ENCODE results near the gene ZBTB20.
A peak's percentile ranks its signal among the peaks of the same experiment; 100 is the strongest.

Gene ZBTB20

DNA sequence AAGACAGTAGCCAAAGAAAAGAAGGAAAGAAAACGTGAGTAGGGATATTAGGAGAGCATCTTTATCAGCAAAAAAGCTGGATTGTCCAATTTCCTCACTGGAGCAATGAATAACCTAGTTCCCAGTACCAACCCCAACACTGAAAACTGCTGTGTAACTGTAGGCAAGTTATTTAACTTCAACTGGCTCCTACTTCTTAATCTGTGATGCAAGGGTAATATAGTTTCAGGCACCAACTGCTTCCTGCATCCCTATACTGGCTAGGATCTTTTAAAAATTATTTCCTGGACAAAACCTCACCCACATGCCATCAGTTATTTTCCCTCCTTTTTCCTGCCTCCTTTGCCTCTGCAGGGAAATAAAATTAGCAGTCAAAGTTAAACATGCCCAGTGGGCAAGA, 59.6 kb downstream of the ZBTB20 start:
- no peak for FAIRE-seq
- no peak for DNase-seq (ENCODE audit: insufficient read length, low spot score)
- TF ChIP-seq, protein P1, sequence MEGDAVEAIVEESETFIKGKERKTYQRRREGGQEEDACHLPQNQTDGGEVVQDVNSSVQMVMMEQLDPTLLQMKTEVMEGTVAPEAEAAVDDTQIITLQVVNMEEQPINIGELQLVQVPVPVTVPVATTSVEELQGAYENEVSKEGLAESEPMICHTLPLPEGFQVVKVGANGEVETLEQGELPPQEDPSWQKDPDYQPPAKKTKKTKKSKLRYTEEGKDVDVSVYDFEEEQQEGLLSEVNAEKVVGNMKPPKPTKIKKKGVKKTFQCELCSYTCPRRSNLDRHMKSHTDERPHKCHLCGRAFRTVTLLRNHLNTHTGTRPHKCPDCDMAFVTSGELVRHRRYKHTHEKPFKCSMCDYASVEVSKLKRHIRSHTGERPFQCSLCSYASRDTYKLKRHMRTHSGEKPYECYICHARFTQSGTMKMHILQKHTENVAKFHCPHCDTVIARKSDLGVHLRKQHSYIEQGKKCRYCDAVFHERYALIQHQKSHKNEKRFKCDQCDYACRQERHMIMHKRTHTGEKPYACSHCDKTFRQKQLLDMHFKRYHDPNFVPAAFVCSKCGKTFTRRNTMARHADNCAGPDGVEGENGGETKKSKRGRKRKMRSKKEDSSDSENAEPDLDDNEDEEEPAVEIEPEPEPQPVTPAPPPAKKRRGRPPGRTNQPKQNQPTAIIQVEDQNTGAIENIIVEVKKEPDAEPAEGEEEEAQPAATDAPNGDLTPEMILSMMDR (IDR thresholded peaks at IDR 0.05; ENCODE audit: insufficient read depth, missing control alignments), result no peak

DNA sequence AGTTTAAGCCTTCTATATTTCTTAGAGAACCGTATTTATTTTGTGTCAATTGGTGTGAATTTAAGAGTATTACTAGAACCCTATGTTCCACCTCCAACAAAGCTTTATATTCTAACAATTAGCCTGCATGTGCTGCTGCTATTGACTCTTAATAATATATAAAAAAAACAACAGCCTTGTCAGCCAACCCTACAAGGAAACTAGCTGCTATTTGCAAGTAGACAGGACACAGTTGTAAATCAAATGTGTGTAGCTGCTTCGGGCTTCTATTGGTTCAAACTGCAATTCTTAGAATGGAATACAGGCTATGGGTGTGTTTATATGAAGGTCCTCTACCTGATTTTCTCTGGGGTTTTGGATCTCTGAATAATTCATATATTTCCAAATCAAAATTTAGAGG, 60.7 kb downstream of the ZBTB20 start:
- FAIRE-seq, result no peak
- TF ChIP-seq, protein P1 (IDR thresholded peaks at IDR 0.05; ENCODE audit: insufficient read depth, missing control alignments), result no peak
- DNase-seq (ENCODE audit: insufficient read length, low spot score), result no peak

DNA sequence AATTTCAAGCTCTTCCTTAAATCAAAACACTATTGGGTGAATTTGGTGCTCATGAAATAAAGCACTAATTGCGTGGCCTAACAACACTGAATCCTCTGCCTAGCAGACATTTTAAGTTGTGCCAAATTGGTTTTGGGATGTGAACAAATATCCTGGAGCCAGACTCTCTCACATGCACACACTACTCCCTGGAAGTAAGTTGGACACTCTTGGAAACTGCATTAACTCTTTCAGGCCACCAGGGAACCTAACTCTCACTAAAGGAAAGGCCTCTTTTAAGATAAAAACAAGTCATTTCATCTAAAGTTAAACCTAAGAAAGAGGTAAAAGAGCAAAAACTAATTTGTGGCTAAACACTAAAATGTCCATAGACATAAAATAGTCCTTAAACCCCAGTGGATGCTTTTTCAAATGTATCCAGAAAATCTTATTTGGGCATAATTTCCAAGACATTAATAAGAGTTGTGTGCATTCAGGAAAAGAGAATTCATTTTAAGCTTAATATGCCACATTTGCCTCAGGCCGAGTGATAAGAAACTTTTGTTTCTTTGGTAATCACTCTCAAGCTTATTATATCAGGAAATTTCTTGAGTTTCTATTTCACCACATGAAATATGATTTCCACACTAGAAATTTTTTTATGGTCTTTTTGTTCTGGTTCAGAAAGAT, 61.8 kb downstream of the ZBTB20 start:
- TF ChIP-seq, protein P1 (IDR thresholded peaks at IDR 0.05; ENCODE audit: insufficient read depth, missing control alignments), result no peak
- DNase-seq (ENCODE audit: insufficient read length, low spot score) (no peak), FAIRE-seq (no peak)

DNA sequence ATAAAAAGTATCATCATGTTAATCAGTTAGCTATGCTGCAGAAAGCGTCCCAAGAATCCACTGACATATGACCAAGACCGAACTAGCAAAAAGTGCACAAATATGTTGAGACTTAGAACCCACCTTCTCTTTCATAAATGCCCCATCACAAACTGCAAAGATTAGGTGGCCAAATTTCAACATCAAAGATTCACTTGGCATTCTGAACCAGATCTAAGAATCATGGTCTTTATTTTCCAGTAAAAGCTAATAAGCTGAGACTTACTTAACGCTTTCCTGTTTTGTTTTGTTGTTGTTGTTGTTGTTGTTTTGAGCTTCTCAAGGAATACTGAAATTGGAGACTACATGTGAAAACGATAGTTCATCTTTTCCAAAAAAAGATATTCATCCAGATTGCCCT, 62.4 kb downstream of the ZBTB20 start:
- TF ChIP-seq, protein P1 (IDR thresholded peaks at IDR 0.05; ENCODE audit: insufficient read depth, missing control alignments), result no peak
- DNase-seq (ENCODE audit: insufficient read length, low spot score) (no peak), FAIRE-seq (peak; percentile 41)

DNA sequence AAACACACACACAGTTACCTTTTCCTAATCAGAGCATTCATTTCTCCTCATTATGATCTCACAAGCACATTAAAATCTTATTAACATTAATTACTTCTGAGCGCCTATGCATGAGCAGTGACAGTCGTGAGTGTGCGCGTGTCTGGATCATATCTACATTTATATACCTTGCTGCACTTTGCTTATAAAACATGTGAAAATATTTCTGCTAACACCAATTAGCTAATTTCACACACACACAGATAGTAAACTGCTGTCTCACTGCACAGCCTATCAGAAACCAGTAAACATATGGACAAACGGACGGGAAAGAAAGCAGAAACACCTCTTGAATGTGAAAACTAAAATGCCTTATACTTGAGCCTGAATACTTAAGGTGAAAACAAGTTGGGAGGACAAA, 64.8 kb downstream of the ZBTB20 start:
- TF ChIP-seq, protein P1 (IDR thresholded peaks at IDR 0.05; ENCODE audit: insufficient read depth, missing control alignments), result no peak
- DNase-seq (ENCODE audit: insufficient read length, low spot score) (no peak), FAIRE-seq (no peak)

DNA sequence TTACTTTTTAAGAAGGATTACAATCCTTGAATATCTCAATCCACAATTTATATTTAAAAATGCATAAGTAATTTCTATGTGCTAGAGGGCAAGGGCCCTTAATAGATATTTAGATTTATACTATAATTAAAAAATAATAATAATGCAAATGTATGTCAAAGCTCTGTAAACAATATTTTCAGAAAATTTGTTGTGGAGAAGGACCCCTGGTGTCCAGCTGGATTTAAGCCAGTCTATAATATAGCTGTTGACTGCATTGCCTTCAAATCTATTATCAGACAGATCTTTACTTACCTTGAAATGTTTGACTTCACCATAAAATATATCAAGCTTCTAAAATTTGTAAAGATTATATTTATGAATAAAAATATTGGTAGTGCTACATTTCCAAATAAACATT, 65.6 kb downstream of the ZBTB20 start:
- DNase-seq (ENCODE audit: insufficient read length, low spot score) (no peak), FAIRE-seq (no peak)
- TF ChIP-seq, protein P1 (IDR thresholded peaks at IDR 0.05; ENCODE audit: insufficient read depth, missing control alignments), result no peak

DNA sequence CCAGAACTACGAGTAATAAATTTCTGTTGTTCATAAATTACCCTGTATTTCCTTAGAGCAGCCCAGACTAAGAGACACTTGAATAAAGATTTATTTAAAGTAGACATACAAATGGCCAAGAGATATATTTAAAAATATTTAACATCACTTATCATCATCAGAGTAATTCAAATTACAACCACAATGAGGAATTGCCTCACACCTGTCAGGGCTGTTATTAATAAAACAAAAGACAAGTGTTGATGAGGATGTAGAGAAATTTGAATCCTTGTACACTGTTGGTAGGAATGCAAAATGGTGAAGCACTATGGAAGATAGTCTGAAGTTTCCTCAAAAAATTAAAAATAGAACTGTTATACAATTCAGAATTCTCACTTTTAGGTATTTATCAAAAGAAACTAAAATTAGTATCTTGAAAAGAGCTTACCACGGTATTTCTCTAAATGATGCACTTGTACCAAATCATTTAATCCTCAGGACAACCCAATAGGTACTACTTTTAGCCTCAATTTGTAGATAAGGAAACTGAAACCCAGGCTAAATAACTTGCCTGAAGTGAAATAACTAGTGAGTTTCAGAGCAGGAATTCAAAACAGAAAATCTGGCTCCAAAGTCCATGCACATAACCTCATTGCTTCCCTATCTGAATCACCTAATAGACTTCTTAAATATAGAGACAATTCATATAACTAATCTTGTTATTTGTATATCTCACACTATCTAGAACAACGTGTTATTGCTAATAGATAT, 69.4 kb downstream of the ZBTB20 start:
- FAIRE-seq, result no peak
- no peak for DNase-seq (ENCODE audit: insufficient read length, low spot score)
- TF ChIP-seq, protein P1 (IDR thresholded peaks at IDR 0.05; ENCODE audit: insufficient read depth, missing control alignments), result no peak
